Measurements from ENCODE around the gene FGGY. TPM values are rescaled to one million over a fixed set of nuclear protein-coding genes. Genes with fewer than 3 reads are reported as not detected.

FGGY gene
- total RNA-seq, 1 experiment from 2014 or later = 17.8 TPM

- Histone ChIP-seq H3K36me3 (ENCODE audit: low read depth) (no peaks in the 10 kb centered on the region), H3K9me3 (ENCODE audit: insufficient read depth, low read depth) (no peaks in the 10 kb centered on the region), H3K27ac (no peak overlapping the region), H3F3A (ENCODE audit: insufficient read depth, low read depth) (no peaks in the 10 kb centered on the region), H3K27me3 (ENCODE audit: insufficient read depth, low read depth) (no peaks in the 10 kb centered on the region), H3K4me1 (replicated peaks; ENCODE audit: insufficient read depth) (0 out of 2 replicates have a peak, but pooled peaks cover 2% of the 10 kb centered on the region), H3K4me3 (no peak overlapping the region), H2AFZ (no peak overlapping the region), H3K9me2 (ENCODE audit: insufficient read depth) (no peaks in the 10 kb centered on the region), H3K79me2 (ENCODE audit: low read depth) (no peaks in the 10 kb centered on the region), H4K20me1 (ENCODE audit: insufficient read depth) (no peaks in the 10 kb centered on the region), H3K4me2 (no peak overlapping the region)
- intact Hi-C loops (cut with micrococcal nuclease; ENCODE audit: unreplicated experiment) = no loop called here
- ChIA-PET CTCF (no interaction called here), POLR2A (ENCODE audit: unreplicated experiment) (no interaction called here)
- no TSS peak for BruUV-seq (replicated peaks)
- TF ChIP-seq CTCF (conservative IDR thresholded peaks at IDR 0.05) = no peak
- TF ChIP-seq EZH2 (IDR thresholded peaks at IDR 0.05; ENCODE audit: low read depth) = no peak
- no peak for DNase-seq
Observed at GRCh38 chr1:59682396-59683080, 385.6 kb downstream of the FGGY start.

- Histone ChIP-seq H3K9me2 (ENCODE audit: insufficient read depth) (no peaks in the 10 kb centered on the region), H3K4me3 (no peak overlapping the region)
- CTCF ChIA-PET = no interaction called here
Observed at GRCh38 chr1:59683197-59683596, 386.3 kb downstream of the FGGY start.

GRCh38 chr1:59684698-59685097 is 387.8 kb downstream of the FGGY start:
- Histone ChIP-seq H4K20me1 (ENCODE audit: insufficient read depth) (no peaks in the 10 kb centered on the region), H3K27ac (no peak overlapping the region), H3K36me3 (ENCODE audit: low read depth) (no peaks in the 10 kb centered on the region), H3K27me3 (ENCODE audit: insufficient read depth, low read depth) (no peaks in the 10 kb centered on the region), H2AFZ (no peak overlapping the region), H3K4me1 (replicated peaks; ENCODE audit: insufficient read depth) (no peaks in the 10 kb centered on the region), H3K4me3 (no peak overlapping the region), H3K4me2 (no peak overlapping the region), H3K79me2 (ENCODE audit: low read depth) (no peaks in the 10 kb centered on the region), H3K9me3 (ENCODE audit: insufficient read depth, low read depth) (no peaks in the 10 kb centered on the region), H3F3A (ENCODE audit: insufficient read depth, low read depth) (no peaks in the 10 kb centered on the region), H3K9me2 (ENCODE audit: insufficient read depth) (no peaks in the 10 kb centered on the region)
- DNase-seq = no peak
- ChIA-PET CTCF (no interaction called here), POLR2A (ENCODE audit: unreplicated experiment) (interaction anchor here (0.6 kb wide), 1 partner anchor 54 kb away, joined by 3 read pairs; no protein-coding TSS in a partner anchor)
- no TSS peak for BruUV-seq (replicated peaks)
- TF ChIP-seq CTCF (conservative IDR thresholded peaks at IDR 0.05) (no peak), EZH2 (IDR thresholded peaks at IDR 0.05; ENCODE audit: low read depth) (no peak)
- intact Hi-C loops (cut with micrococcal nuclease; ENCODE audit: unreplicated experiment) = no loop called here

More at GRCh38 chr1:59683197-59683596, 386.3 kb downstream of the FGGY start:
- Histone ChIP-seq H3K9me3 (ENCODE audit: insufficient read depth, low read depth) (no peaks in the 10 kb centered on the region), H2AFZ (no peak overlapping the region), H3F3A (ENCODE audit: insufficient read depth, low read depth) (no peaks in the 10 kb centered on the region), H4K20me1 (ENCODE audit: insufficient read depth) (no peaks in the 10 kb centered on the region), H3K4me1 (replicated peaks; ENCODE audit: insufficient read depth) (no peaks in the 10 kb centered on the region), H3K36me3 (ENCODE audit: low read depth) (no peaks in the 10 kb centered on the region), H3K27me3 (ENCODE audit: insufficient read depth, low read depth) (no peaks in the 10 kb centered on the region), H3K4me2 (no peak overlapping the region), H3K27ac (no peak overlapping the region), H3K79me2 (ENCODE audit: low read depth) (no peaks in the 10 kb centered on the region)
- POLR2A ChIA-PET (ENCODE audit: unreplicated experiment) = interaction anchor here (0.7 kb wide), 1 partner anchor 866 kb away, joined by 3 read pairs; no protein-coding TSS in a partner anchor
- no peak for DNase-seq
- intact Hi-C loops (cut with micrococcal nuclease; ENCODE audit: unreplicated experiment) = no loop called here
- TF ChIP-seq EZH2 (IDR thresholded peaks at IDR 0.05; ENCODE audit: low read depth) (no peak), CTCF (conservative IDR thresholded peaks at IDR 0.05) (no peak)
- BruUV-seq (replicated peaks) = no TSS peak
